Epithelial cell of proximal tubule (primary cell): ENCODE data around the gene CDH23. TPM values are rescaled to one million over a fixed set of nuclear protein-coding genes. Genes with fewer than 3 reads are reported as not detected.

ENCODE experiments used
- DNase-seq: peaks from one replicate; pipeline ENCODE4 v3.0.0-alpha.2; 2011; ENCODE audit warnings: low read depth
- H3K4me3 ChIP-seq: 2 replicates; pipeline ENCODE4 v1.5.1; 2011; ENCODE audit warnings: low read depth, mild to moderate bottlenecking, low read length
- CTCF ChIP-seq: conservative IDR thresholded peaks from 2 replicates; pipeline ENCODE4 v1.5.1; 2012; ENCODE audit warnings: low read depth, mild to moderate bottlenecking, low read length
- total RNA-seq: library from RNA; depleted of rRNA; stranded (reverse); fragments of >200 nt; gene quantifications from 2 replicates; pipeline ENCODE4 v1.2.3, GENCODE V29; 2015

Gene CDH23
- total RNA-seq, 1 donor from 2014 or later: under 0.01 TPM

- DNase-seq: no peak
- H3K4me3 ChIP-seq: no peak overlapping the region
- TF ChIP-seq CTCF: no peak
These were observed 165.5 kb downstream of the CDH23 start for GRCh38 chr10:71562181-71562580.

DNA sequence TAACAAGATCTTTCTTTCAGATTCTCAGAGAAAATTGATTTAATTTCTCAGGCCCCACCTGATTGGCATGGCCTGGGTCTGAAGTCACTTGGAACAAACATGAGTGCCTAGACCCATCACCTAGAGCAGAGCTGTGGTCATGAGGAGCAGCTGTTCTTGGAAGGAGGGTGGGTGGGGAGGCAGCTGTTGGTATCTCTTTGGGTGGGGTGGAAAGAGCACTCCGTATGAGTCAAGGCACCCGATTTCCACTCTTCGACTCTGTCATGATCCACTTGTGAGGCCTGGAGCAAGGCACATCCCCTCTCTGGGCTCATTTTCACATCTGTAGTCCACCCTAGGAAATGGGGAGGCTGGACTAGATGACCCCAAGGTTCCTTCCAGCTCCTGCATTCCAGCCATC lies 166.2 kb downstream of the CDH23 start:
- TF ChIP-seq CTCF: no peak
- no peak overlapping the region for H3K4me3 ChIP-seq
- no peak for DNase-seq

GRCh38 chr10:71564194-71564820 lies 167.6 kb downstream of the CDH23 start:
- no peak overlapping the region for H3K4me3 ChIP-seq
- TF ChIP-seq CTCF: no peak

DNA sequence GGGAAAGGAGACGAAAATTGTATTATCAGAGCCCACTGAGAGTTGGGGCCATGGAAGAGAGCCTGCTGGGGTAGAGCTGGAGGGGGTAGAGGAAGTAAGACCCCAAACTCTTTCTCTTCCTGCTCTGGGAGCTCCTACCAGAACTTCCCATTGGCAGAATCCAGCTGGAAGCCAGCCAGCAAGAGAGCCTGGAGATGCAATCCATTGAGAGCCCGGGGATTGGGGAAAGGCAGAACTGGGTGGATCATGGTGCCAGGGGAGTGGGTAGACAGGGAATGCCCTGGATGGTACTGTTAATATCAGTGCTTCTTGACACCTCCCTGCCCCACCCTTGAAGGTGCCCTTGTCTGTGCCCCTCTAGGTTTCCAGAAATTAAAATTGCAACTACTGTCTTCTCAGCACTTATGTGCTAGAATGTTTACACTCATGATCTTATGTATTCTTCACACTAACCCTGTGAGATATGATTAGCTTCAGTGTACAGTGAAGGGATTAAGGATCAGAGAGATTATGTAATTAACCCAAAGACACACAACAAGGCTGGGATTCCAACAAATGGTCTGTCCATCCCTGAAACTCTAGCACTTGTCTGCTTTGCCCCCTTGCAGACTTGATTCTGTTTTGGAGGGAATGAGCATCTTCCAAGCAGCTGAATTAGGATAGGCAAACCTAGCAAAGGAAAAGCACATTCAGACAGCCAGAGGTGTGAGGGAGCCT lies 168.7 kb downstream of the CDH23 start:
- no peak overlapping the region for H3K4me3 ChIP-seq
- no peak for TF ChIP-seq CTCF
- no peak for DNase-seq

More at GRCh38 chr10:71564194-71564820, 167.6 kb downstream of the CDH23 start:
- no peak for DNase-seq

DNA sequence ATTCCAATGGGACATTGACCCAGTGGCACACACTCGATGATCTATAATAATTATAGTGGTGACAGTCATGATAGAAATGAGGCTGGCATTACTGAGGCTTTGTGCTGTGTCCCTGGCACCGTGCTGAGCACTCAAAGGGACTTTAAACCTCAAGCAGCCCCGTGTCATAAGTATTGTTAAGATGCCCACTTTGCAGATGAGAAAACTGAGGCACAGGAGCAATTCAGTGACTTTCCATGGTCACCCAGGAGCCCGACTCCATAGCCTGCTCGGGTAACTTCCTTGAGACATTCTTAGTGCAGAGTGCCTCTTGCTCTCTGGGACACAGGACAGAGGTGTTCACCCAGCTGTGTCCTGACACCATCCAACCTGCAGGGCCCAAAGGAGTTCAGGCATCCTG lies 170.3 kb downstream of the CDH23 start:
- no peak overlapping the region for H3K4me3 ChIP-seq

DNA sequence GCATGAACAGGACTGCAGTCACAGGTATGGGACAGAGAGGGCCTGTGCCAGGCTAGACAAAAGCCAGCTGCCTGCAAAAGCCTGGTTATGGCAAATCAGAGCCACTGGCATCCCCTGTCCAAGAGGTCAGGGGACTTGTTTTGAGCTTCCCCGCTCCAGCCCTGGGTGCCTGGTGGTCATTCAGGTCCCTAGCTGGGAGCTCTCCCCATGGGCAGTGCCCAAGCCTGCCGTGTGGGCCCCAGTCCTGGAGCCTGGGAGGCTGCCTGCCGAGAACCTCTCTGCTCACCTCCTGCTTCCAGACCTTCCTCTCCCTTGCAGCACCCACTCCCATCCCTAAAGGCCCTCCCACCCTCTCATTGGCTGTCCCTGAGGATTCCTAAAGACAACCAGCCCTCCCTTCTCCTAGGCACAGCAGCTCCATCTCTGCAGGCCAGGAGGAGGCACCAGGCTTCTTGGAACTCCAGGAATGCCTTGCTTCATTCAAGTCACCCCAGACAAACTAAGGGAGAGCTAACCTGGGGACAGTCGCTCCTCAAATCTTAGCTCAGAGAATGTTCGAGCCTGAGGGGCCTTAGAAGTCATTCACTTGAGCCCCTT lies 172.3 kb downstream of the CDH23 start:
- no peak for DNase-seq
- no peak for TF ChIP-seq CTCF
- H3K4me3 ChIP-seq: no peak overlapping the region

More for the DNA sequence above, 170.3 kb downstream of the CDH23 start:
- no peak for DNase-seq
- TF ChIP-seq CTCF: no peak
